ENCODE measurements around the gene PCSK6. TPM values are rescaled to one million over a fixed set of nuclear protein-coding genes. Genes with fewer than 3 reads are reported as not detected.
A peak's percentile ranks its signal among the peaks of the same experiment; 100 is the strongest.

The PCSK6 gene
- total RNA-seq, 1 donor = 0.72 TPM

DNA sequence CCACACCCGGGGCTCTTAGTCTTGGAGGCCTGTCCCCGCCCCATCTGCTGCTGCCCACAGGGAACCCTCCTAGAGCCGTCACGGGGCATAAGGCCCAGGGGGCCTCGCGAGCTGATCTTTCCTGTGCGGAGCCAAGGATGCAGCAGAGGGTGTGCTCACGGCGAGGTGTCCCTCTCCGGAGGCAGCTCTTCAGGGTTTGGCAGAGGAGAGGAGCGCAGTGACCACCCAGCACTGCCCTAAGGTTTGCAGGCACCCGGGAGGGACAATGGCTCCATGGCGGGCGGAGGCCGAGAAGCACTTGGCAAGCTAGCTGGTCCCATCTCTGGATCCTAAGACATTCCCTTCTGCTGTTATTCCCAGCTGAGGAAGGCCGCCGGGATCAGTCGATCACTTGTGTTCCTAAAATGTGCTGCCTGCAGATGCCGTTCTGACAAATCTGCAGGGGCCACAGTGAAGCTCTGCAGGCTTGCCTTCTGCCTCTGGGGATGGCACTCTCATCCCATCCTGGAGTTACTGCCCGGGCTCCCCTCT is 47.4 kb upstream of the PCSK6 start:
- Histone ChIP-seq H2AFZ (ENCODE audit: low read length) (no peak overlapping the region), H3K9me3 (ENCODE audit: low read depth, low read length) (no peaks in the 10 kb centered on the region), H3K36me3 (ENCODE audit: insufficient read depth, low read length) (no peaks in the 10 kb centered on the region), H3K4me2 (ENCODE audit: insufficient read depth, low read length) (no peak overlapping the region), H4K20me1 (ENCODE audit: insufficient read depth, low read length) (no peaks in the 10 kb centered on the region), H3K79me2 (ENCODE audit: insufficient read depth, low read length) (no peaks in the 10 kb centered on the region), H3K4me1 (ENCODE audit: insufficient read depth, low read length) (no peaks in the 10 kb centered on the region), H3K27ac (ENCODE audit: low read depth, low read length) (no peak overlapping the region), H3K27me3 (ENCODE audit: insufficient read depth, low read length) (no peaks in the 10 kb centered on the region), H3K4me3 (ENCODE audit: insufficient read depth, low read length) (no peak overlapping the region)
- TF ChIP-seq, protein P1, sequence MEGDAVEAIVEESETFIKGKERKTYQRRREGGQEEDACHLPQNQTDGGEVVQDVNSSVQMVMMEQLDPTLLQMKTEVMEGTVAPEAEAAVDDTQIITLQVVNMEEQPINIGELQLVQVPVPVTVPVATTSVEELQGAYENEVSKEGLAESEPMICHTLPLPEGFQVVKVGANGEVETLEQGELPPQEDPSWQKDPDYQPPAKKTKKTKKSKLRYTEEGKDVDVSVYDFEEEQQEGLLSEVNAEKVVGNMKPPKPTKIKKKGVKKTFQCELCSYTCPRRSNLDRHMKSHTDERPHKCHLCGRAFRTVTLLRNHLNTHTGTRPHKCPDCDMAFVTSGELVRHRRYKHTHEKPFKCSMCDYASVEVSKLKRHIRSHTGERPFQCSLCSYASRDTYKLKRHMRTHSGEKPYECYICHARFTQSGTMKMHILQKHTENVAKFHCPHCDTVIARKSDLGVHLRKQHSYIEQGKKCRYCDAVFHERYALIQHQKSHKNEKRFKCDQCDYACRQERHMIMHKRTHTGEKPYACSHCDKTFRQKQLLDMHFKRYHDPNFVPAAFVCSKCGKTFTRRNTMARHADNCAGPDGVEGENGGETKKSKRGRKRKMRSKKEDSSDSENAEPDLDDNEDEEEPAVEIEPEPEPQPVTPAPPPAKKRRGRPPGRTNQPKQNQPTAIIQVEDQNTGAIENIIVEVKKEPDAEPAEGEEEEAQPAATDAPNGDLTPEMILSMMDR (IDR thresholded peaks at IDR 0.05; ENCODE audit: extremely low read depth, low read depth, low read length) = no peak
- no peak for DNase-seq (ENCODE audit: insufficient read length, low spot score, missing footprints)

DNA sequence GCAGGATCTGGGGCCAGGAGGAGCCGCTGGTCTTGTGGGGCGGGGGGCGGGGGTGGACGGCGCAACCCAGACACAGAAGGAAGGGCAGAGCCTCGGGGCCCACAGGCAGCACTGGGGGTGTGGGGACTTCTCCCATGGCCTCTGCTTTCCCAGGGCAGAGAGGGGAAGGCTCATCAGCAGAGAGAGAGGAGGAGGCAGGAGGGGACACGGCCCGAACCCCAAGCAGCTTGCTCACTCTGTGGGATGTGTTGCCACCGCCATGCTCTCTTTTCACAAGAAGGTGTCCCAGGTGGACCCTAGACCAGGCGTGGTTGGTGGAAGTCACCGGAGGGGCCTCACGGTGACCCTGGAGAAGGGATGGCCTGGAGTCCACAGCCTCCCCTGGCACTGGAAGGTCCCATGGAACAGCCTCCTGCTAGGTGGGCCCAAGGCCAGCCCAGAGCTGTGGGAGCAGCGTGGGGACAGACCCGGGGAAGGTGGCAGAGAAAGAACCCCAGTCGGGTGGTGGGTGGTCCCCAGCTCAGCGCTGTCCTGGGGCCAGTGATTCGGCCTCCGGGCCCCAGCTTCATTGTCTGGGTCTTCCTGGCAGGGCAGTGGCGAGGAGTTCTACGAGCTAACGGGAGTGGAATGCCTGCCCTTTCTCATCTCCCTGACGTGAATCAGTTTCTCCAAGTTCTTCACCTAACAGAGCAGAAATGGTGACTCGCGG is 46.8 kb upstream of the PCSK6 start:
- no peak overlapping the region for H3K4me3 ChIP-seq (ENCODE audit: insufficient read depth, low read length)
- no peak overlapping the region for H2AFZ ChIP-seq (ENCODE audit: low read length)
- no peak overlapping the region for H3K27ac ChIP-seq (ENCODE audit: low read depth, low read length)
- TF ChIP-seq, protein P1 (IDR thresholded peaks at IDR 0.05; ENCODE audit: extremely low read depth, low read depth, low read length) = no peak
- no peak overlapping the region for H3K4me2 ChIP-seq (ENCODE audit: insufficient read depth, low read length)
- H3K4me1 ChIP-seq (ENCODE audit: insufficient read depth, low read length) = no peaks in the 10 kb centered on the region
- H4K20me1 ChIP-seq (ENCODE audit: insufficient read depth, low read length) = no peaks in the 10 kb centered on the region
- peak; percentile 49 for DNase-seq (ENCODE audit: insufficient read length, low spot score, missing footprints)
- no peaks in the 10 kb centered on the region for H3K79me2 ChIP-seq (ENCODE audit: insufficient read depth, low read length)
- H3K36me3 ChIP-seq (ENCODE audit: insufficient read depth, low read length) = no peaks in the 10 kb centered on the region
- H3K9me3 ChIP-seq (ENCODE audit: low read depth, low read length) = no peaks in the 10 kb centered on the region
- no peaks in the 10 kb centered on the region for H3K27me3 ChIP-seq (ENCODE audit: insufficient read depth, low read length)

DNA sequence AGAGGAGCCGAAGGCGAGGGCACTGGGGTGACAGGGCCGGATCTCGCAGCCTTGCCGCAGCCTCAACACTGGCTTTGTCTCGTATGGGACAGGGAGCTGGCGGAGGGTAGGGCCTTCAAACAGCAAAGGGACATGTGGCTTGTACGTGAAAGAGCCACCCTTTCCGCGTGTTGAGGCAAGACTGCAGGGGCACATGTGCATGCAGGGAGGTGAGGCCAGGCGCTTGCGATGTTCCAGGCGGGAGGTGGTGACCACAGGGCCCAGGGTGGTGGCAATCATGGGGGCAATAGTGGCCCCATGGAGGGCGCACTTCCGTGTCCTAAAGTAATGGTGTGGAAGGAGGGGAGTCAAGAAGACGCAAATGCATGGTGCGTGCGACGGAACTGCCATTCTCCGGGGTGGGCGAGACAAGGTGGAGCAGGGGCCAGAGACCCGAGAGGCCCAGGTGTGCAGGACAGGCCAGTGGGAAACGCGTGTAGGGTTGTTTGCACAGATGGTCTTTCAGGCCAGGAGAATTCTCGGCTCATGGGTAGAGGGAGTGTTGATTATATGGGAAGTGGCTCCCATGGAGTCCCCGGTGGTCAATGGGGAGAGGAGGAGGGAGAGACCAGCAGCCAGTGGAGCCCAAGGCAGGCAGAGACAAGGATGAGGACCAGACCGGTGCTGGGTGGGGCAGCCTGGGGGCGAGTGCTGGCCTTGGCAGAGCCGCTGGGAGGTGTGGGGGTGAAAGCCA is 45.8 kb upstream of the PCSK6 start:
- no peak for DNase-seq (ENCODE audit: insufficient read length, low spot score, missing footprints)
- no peaks in the 10 kb centered on the region for H3K9me3 ChIP-seq (ENCODE audit: low read depth, low read length)
- no peak overlapping the region for H2AFZ ChIP-seq (ENCODE audit: low read length)
- TF ChIP-seq, protein P1 (IDR thresholded peaks at IDR 0.05; ENCODE audit: extremely low read depth, low read depth, low read length) = no peak
- no peaks in the 10 kb centered on the region for H3K4me1 ChIP-seq (ENCODE audit: insufficient read depth, low read length)
- H3K36me3 ChIP-seq (ENCODE audit: insufficient read depth, low read length) = no peaks in the 10 kb centered on the region
- no peak overlapping the region for H3K4me3 ChIP-seq (ENCODE audit: insufficient read depth, low read length)
- no peaks in the 10 kb centered on the region for H3K27me3 ChIP-seq (ENCODE audit: insufficient read depth, low read length)
- H3K79me2 ChIP-seq (ENCODE audit: insufficient read depth, low read length) = no peaks in the 10 kb centered on the region
- no peaks in the 10 kb centered on the region for H4K20me1 ChIP-seq (ENCODE audit: insufficient read depth, low read length)
- H3K27ac ChIP-seq (ENCODE audit: low read depth, low read length) = no peak overlapping the region
- no peak overlapping the region for H3K4me2 ChIP-seq (ENCODE audit: insufficient read depth, low read length)

DNA sequence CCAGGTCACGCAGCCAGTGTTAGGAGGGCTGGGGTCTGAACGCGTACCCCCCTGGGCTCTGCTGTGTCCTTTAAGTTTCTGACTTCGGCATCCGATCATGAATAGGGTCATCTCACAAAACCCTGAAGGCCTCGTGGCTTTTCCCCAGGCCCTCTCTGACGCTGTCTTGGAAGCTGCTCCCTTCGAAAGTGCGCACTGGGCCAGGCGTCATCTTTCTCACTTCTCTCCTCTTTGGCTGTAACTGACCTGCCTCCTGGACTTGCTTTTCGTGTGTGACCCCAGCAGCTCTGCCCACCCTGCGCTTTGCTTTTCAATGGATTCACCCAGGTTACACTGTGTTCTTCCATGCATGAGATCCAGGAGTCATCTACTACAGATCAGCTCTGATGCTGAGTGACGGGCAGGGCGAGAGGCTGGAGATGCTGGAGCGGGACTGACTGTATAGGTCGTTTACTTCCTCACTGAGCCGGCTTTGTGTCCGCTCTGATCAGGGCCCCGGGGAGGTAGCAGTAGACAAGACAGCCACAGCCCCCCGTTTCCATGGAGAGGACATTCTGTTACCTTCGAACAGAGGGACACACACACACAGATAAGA is 45.0 kb upstream of the PCSK6 start:
- TF ChIP-seq, protein P1 (IDR thresholded peaks at IDR 0.05; ENCODE audit: extremely low read depth, low read depth, low read length) = no peak

More for the DNA sequence above, 45.0 kb upstream of the PCSK6 start:
- no peaks in the 10 kb centered on the region for H3K4me1 ChIP-seq (ENCODE audit: insufficient read depth, low read length)
- no peaks in the 10 kb centered on the region for H3K36me3 ChIP-seq (ENCODE audit: insufficient read depth, low read length)
- H3K4me3 ChIP-seq (ENCODE audit: insufficient read depth, low read length) = no peak overlapping the region
- H3K27me3 ChIP-seq (ENCODE audit: insufficient read depth, low read length) = no peaks in the 10 kb centered on the region
- H4K20me1 ChIP-seq (ENCODE audit: insufficient read depth, low read length) = no peaks in the 10 kb centered on the region
- H2AFZ ChIP-seq (ENCODE audit: low read length) = no peak overlapping the region
- no peaks in the 10 kb centered on the region for H3K9me3 ChIP-seq (ENCODE audit: low read depth, low read length)
- H3K27ac ChIP-seq (ENCODE audit: low read depth, low read length) = no peak overlapping the region
- DNase-seq (ENCODE audit: insufficient read length, low spot score, missing footprints) = peak; percentile 64
- no peak overlapping the region for H3K4me2 ChIP-seq (ENCODE audit: insufficient read depth, low read length)
- H3K79me2 ChIP-seq (ENCODE audit: insufficient read depth, low read length) = no peaks in the 10 kb centered on the region

Measured in osteoblast (primary cell).